Stimulated activated CD4-positive, alpha-beta T cell treated with anti-CD3 and anti-CD28 coated beads, Interleukin-2, amount 100 ng/mL, for 24 hours (primary cell): ENCODE measurements around the gene PTPRM.
"Not testable (repeated sequence)": the region's sequence is repeated elsewhere in the genome, so short reads cannot be mapped to it uniquely, and the experiment has no call there.

Source experiments
- DNase-seq, 2 donors: peaks; one replicate each; pipeline ENCODE4 v3.0.0-alpha.2; 2020

The PTPRM gene

GRCh38 chr18:8423051-8423557 lies 856.0 kb downstream of the PTPRM start:
- DNase-seq, result no peak

GRCh38 chr18:8424481-8424880 lies 857.4 kb downstream of the PTPRM start:
- DNase-seq, result no peak

DNA sequence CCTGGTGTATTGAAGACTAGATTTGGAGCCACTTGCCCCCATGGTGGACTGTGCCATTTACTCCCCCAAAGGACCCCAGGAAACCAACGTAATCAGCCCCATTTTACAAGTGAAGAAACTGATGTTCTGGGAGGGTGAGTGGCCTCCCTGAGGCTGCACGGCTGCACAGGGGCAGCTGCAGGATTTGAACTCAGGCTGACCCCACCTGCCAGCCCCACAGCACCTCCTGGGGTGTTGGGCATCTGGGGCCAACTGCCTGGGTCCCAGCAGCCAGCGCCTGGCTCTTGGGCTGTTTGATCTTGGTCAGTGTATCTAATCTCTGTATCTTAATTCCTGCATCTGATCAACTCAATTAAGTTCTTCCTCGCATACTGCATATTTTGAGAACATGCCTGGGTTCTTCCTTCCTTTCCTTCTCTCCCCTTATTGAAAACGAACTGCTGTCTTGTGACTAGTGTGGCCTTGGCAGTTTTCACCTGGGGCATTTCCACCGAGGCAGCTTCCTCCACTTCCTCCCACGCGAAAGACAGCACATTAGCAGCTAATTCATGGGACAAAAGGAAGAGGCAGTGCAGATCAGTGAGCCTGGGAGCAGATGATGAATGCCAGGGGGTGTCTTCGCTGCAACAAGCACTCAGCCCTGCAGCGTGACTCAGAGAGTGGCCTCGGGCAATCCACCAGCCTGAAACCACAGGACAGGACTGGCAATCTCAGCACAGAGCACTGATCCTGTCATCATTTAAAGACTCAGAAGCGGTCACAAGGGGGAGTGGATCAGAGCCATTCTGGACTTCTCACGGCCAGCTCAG lies 858.0 kb downstream of the PTPRM start:
- no peak for DNase-seq

- peak; percentile 19 to 48 for DNase-seq
These were observed 859.3 kb downstream of the PTPRM start for GRCh38 chr18:8426401-8426800.

DNA sequence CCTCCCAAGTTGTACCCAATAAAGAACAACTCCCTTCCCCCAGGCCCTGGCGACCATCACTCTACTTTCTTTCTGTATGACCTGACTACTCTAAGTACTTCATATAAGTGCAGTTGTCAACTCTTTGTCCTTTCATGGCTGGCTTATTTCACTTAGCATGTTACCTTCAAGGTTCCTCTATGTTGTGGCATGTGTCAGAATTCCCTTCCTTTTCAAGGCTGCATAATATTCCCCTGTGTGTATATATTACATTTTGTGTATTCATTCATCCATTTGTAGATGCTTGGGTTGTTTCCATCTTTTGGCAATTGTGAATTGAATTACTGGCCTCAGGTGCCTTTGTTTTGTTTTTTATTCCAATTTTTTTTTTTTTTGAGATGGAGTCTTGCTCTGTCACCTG lies 860.2 kb downstream of the PTPRM start:
- DNase-seq, result no peak

- DNase-seq, result no peak
These were observed 861.8 kb downstream of the PTPRM start for GRCh38 chr18:8428951-8429350.

DNA sequence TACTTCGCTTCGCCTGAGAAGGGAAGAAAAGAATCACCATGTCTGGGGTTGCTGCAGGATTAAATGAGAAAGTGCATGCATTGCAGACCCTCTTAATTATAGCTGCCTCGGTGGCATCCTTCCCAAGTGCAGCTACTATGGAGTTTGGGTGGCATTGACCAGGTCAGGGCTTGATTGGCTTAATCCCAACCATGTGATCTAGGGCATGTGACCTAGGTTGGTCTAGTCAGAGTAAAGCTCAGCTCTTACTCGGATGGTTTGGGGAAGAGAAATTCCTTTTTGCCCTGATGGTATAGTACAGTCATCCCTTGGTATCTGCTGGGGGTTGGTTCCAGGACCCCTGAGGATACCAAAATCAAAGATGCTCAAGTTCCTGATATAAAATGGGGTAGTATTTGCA lies 863.9 kb downstream of the PTPRM start:
- no peak for DNase-seq

GRCh38 chr18:8433323-8433722 lies 866.2 kb downstream of the PTPRM start:
- no peak for DNase-seq

- no peak for DNase-seq
These were observed 866.7 kb downstream of the PTPRM start for GRCh38 chr18:8433771-8434170.

- no peak for DNase-seq
These were observed 868.3 kb downstream of the PTPRM start for GRCh38 chr18:8435376-8435775.

DNA sequence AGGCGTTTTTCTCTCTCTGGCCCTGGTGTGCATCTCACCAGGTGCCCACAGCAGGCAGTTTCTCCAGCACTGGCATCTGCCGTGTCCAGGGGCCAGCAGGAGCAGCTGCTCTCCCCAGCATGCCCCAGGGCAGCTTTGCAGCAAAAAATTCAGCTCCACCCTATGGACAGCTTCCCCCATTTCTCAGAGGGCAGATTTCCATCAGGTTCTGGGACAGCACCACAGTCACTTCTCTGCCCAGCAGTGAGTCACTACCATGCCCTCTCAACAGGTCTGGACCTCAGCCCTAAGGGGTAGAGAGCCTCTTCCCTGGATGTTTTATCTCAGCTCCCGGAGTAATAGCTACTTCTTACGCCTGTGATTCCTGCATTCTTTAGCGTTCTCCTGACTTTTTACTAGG lies 871.9 kb downstream of the PTPRM start:
- DNase-seq, result no peak

- DNase-seq, result no peak
These were observed 876.4 kb downstream of the PTPRM start for GRCh38 chr18:8443505-8443904.

DNA sequence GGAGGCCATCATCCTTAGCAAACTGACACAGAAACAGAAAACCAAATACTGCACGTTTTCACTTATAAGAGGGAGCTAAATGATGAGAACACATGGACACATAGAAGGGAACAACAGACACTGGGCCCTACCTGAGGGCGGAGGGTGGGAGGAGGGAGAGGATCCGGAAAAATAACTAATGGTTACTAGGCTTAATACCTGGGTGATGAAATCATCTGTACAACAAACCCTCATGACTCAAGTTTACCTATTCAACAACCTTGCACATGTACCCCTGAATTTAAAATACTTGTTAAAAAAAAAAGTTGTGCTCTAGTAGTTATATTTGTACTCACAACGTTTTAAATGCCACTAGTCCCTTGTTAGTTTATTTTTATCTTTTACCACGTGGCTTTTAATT lies 879.8 kb downstream of the PTPRM start:
- not testable (repeated sequence) for DNase-seq

GRCh38 chr18:8448130-8448529 lies 881.0 kb downstream of the PTPRM start:
- no peak for DNase-seq

- DNase-seq, result no peak
These were observed 882.9 kb downstream of the PTPRM start for GRCh38 chr18:8450013-8450412.

DNA sequence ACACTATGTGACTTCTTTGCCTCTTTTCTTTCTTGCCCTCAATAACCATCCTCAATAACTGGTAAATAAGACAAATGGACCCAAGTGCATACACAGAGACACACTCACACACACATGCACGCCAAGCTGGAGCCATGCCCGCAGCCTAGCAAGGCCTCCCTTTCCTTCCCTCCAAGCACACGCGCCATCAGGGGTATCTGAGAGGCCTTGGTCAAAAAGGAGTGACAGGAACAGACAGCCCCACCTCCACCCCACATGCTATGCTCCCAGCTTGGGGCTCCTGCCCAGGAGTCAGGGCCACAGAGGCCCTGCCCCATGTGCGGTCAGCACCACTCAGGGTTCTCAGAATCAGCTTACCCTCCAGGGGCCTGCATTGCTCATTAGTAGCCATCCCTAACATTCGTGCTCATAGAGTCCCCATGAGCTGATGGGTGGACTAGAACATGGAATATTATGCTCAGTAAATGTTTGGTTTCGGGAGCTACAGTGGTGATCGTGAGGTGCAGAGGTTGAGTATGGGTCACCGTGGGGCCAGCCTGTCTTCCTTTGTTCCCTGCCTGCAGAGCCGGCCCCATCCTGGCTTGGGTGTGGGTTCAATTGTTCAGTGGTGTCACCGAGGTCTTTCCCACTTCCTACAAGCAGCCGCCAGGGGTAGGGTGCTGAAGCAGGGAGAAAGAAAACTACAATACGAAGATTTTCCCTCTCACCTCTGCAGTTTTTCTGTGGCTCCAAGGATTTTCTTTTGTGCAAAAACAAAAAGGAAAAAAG lies 884.0 kb downstream of the PTPRM start:
- no peak for DNase-seq

DNA sequence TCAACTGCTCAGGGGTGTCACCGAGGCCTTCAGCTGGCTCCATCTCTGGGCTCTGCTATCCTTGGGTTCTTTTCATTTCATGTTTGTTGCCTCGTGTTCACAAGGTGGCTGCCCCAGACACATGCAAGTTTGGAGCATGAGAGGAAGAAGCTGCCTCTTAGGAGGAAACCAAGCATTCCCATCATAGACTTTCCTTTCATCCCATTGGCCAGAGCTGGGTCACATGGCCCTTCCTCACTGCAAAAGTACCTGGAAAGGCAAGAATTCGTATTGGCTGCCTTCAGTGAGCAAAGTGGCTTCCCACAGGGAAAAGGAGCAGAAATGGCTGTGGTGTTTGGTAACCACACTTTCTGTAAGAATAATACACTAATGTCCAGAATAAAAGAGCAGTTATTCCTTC lies 886.4 kb downstream of the PTPRM start:
- DNase-seq, result no peak

- DNase-seq, result no peak
These were observed 887.0 kb downstream of the PTPRM start for GRCh38 chr18:8454136-8454535.

DNA sequence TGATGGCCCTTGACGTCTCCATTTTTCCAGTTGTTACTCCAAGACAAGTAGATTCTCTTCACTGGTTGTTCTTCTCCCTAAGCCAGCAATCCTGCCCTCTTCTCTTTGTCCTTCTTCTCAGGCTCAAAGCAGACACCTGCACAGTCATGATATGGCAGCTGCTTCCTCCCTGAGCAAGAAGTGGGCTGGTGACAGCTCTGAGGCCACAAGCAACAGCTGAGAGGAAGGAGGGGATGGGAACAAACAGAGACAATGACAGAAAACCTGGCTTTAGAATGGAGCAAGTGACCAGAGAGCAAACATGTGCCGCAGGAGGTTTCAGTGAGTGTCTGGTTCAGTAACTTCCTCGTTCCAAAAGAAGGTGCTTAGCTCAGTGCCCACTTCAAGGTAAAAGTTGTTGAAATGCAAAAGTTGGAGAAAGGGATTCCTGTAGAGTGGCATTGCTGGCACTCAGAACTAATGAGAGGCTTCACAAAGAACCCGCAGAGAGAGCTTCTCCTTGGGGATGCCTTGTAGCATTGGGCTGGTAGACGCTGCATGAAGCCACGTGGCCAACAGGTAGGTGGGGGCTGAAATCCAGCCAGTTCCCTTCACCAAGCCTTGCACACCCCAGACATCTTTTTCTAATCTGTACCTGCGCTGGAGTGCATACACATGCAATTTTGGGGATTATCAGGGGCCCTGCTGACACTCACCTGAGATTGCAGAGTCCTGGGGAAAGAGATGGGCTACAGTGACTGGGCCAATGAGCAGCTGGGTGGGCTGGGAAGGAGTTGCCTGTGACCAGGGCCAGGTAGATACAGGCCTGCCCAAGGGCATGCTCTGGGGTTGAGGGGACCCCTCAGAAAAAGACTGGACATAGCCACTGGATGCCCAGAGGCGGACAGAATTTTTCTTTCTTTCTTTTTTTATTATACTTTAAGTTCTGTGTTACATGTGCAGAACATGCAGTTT lies 888.8 kb downstream of the PTPRM start:
- DNase-seq, result no peak
